ENCODE measurements around the gene RFX4. TPM values are rescaled to one million over a fixed set of nuclear protein-coding genes. Genes with fewer than 3 reads are reported as not detected.

Gene RFX4
- total and polyA plus RNA-seq, 10 of the 15 experiments (the other 5 are each of a cell fraction or from before 2014, with no cell fraction given), result 0.02 to 0.23 TPM; not detected in 8

GRCh38 chr12:106753526-106753925 is 170.7 kb downstream of the RFX4 start:
- Histone ChIP-seq H3K27me3 (replicated peaks in 1 of 2; ENCODE audit: control insufficient read depth in 2 of 2, insufficient read depth in 2 of 2, low read length in 1 of 2) (no peaks in the 10 kb centered on the region), H3K27ac (ENCODE audit: control insufficient read depth, insufficient read depth) (0 out of 2 replicates have a peak overlapping the region, but pooled peaks have one; percentile 4), H2AFZ (ENCODE audit: control insufficient read depth, low read depth, low read length) (peak overlapping the region; percentile 81), H3K79me2 (ENCODE audit: control insufficient read depth, insufficient read depth, low read length) (no peaks in the 10 kb centered on the region), H3K36me3 (ENCODE audit: control insufficient read depth in 2 of 2, insufficient read depth in 2 of 2, low read length in 1 of 2) (no peaks in the 10 kb centered on the region), H3K9me3 (replicated peaks; ENCODE audit: control insufficient read depth, insufficient read depth, low read length) (peaks cover 2% of the 10 kb centered on the region; the same call in 1 of the 3 replicates), H4K20me1 (ENCODE audit: control insufficient read depth, insufficient read depth) (no peaks in the 10 kb centered on the region), H3K9ac (ENCODE audit: control insufficient read depth, insufficient read depth, low read length) (no peak overlapping the region), H3K4me3 (no peak overlapping the region), H3K4me2 (ENCODE audit: control insufficient read depth, insufficient read depth) (peak overlapping the region; percentile 53), H3K4me1 (ENCODE audit: control insufficient read depth, insufficient read depth, low read length) (peaks cover 16% of the 10 kb centered on the region)
- ATAC-seq (peak; percentile 99), FAIRE-seq (peak; percentile 97), DNase-seq (ENCODE audit: low read depth, low spot score) (peak; percentile 67)
- in situ Hi-C loops (cut with MboI), result no loop called here
- ChIA-PET RAD21 (ENCODE audit: unreplicated experiment) (no interaction called here), POLR2A (interaction anchor here (1.1 kb wide), 1 partner anchor 42 kb away, joined by 3 read pairs; no protein-coding TSS in a partner anchor), SMC1A (ENCODE audit: uncharacterized antibody, unreplicated experiment) (interaction anchor here (0.6 to 1.6 kb wide), 5 partner anchors 18 to 411 kb away, joined by 3 to 7 read pairs (median 3); no protein-coding TSS in a partner anchor), CTCF (interaction anchor here (0.7 to 1.3 kb wide), 2 partner anchors 18 to 22 kb away, joined by 4 read pairs; no protein-coding TSS in a partner anchor)
- WGBS (ENCODE audit: insufficient coverage, insufficient replicate concordance, low lambda C conversion rate, missing lambda C conversion rate), result 0% methylated on average over 7 of the region's 7 CpGs
- no TSS peak for BruUV-seq (replicated peaks)
- intact Hi-C loops (cut with micrococcal nuclease; ENCODE audit: unreplicated experiment), result no loop called here
- TF ChIP-seq USF2 (IDR thresholded peaks at IDR 0.05; ENCODE audit: borderline replicate concordance, low read depth, low read length), result peak; percentile 13; the same call in 1 of the 2 replicates
- 0 out of 2 replicates have a peak, but pooled peaks have one; percentile 20 for TF ChIP-seq CREM (IDR thresholded peaks at IDR 0.05; ENCODE audit: low read depth)
- peak; percentile 30; the same call in 1 of the 2 replicates for TF ChIP-seq MTA2 (IDR thresholded peaks at IDR 0.05; ENCODE audit: low read depth)
- no peak for TF ChIP-seq PAX8 (IDR thresholded peaks at IDR 0.05)
- 0 out of 2 replicates have a peak, but pooled peaks have one; percentile 41 for TF ChIP-seq NBN (IDR thresholded peaks at IDR 0.05)
- TF ChIP-seq ZSCAN29 (IDR thresholded peaks at IDR 0.05), result no peak
- peak; percentile 18 to 63; a peak in 1 of 4 replicates for TF ChIP-seq BHLHE40 (IDR thresholded peaks at IDR 0.05; ENCODE audit: borderline replicate concordance in 1 of 2, low read depth in 2 of 2, low read length in 1 of 2)
- TF ChIP-seq CHD4 (IDR thresholded peaks at IDR 0.05), result no peak
- TF ChIP-seq ZBTB4 (CRISPR knock-in tag; IDR thresholded peaks at IDR 0.05), result no peak
- TF ChIP-seq RUNX3 (IDR thresholded peaks at IDR 0.05; ENCODE audit: low read length), result peak; percentile 39; the same call in 1 of the 2 replicates
- TF ChIP-seq NFIC (IDR thresholded peaks at IDR 0.05; ENCODE audit: low read depth, low read length), result 0 out of 2 replicates have a peak, but pooled peaks have one; percentile 17
- peak; percentile 5 for TF ChIP-seq USF1 (IDR thresholded peaks at IDR 0.05; ENCODE audit: borderline replicate concordance, extremely low read length, insufficient read depth, low read depth, low read length)
- TF ChIP-seq SREBF2 (IDR thresholded peaks at IDR 0.05; ENCODE audit: low read length), result no peak
- 0 out of 2 replicates have a peak, but pooled peaks have one; percentile 29 for TF ChIP-seq IKZF1 (conservative IDR thresholded peaks at IDR 0.05)
- TF ChIP-seq KLF5 (IDR thresholded peaks at IDR 0.05; ENCODE audit: partially characterized antibody), result no peak
- TF ChIP-seq IKZF2 (IDR thresholded peaks at IDR 0.05), result peak; percentile 20 to 47; a peak in 2 of 4 replicates
- peak; percentile 16; the same call in 1 of the 2 replicates for TF ChIP-seq CREB1 (IDR thresholded peaks at IDR 0.05; ENCODE audit: low read depth)
- TF ChIP-seq DPF2 (IDR thresholded peaks at IDR 0.05), result peak; percentile 60; the same call in 1 of the 2 replicates
- TF ChIP-seq POU2F2 (IDR thresholded peaks at IDR 0.05; ENCODE audit: borderline replicate concordance, low read depth, low read length), result no peak
- TF ChIP-seq SPI1 (IDR thresholded peaks at IDR 0.05; ENCODE audit: borderline replicate concordance, insufficient read depth, low read depth, low read length), result peak; percentile 99
- TF ChIP-seq IRF4 (IDR thresholded peaks at IDR 0.05; ENCODE audit: low read depth, low read length), result 0 out of 2 replicates have a peak, but pooled peaks have one; percentile 70
- peak; percentile 19; the same call in 1 of the 2 replicates for TF ChIP-seq EED (IDR thresholded peaks at IDR 0.05; ENCODE audit: low read depth)

Measured in GM12878 (cell line).